ENCODE data around the gene ITGB6. TPM values are rescaled to one million over a fixed set of nuclear protein-coding genes. Genes with fewer than 3 reads are reported as not detected.
"Not testable (repeated sequence)": the region's sequence is repeated elsewhere in the genome, so short reads cannot be mapped to it uniquely, and the experiment has no call there.

Gene ITGB6
- total RNA-seq, 4 donors from 2014 or later: 4.4 to 13.8 (median 10.0) TPM

GRCh38 chr2:160199053-160199452 is 1.0 kb downstream of the ITGB6 start:
- no peaks in the 10 kb centered on the region for H3K36me3 ChIP-seq
- H3K9me3 ChIP-seq: no peaks in the 10 kb centered on the region
- no peak overlapping the region for H3K27ac ChIP-seq
- no peak for DNase-seq (ENCODE audit: low spot score in 2 of 2)
- no peak for TF ChIP-seq EP300 (IDR thresholded peaks at IDR 0.05)
- TF ChIP-seq POLR2A (IDR thresholded peaks at IDR 0.05): no peak
- TF ChIP-seq POLR2AphosphoS5 (IDR thresholded peaks at IDR 0.05): no peak
- no peak for TF ChIP-seq CTCF (IDR thresholded peaks at IDR 0.05)
- no peaks in the 10 kb centered on the region for H3K27me3 ChIP-seq
- 88% methylated on average over 1 of the region's 1 CpG for WGBS
- peak overlapping the region; percentile 39 for H3K4me3 ChIP-seq
- H3K4me1 ChIP-seq: peaks cover 14% of the 10 kb centered on the region

- Histone ChIP-seq H3K4me3 (no peak overlapping the region), H3K27ac (no peak overlapping the region), H3K27me3 (no peaks in the 10 kb centered on the region), H3K9me3 (no peaks in the 10 kb centered on the region), H3K36me3 (no peaks in the 10 kb centered on the region), H3K4me1 (peaks cover 14% of the 10 kb centered on the region)
- TF ChIP-seq POLR2AphosphoS5 (IDR thresholded peaks at IDR 0.05) (no peak), CTCF (IDR thresholded peaks at IDR 0.05) (no peak), EP300 (IDR thresholded peaks at IDR 0.05) (no peak), POLR2A (IDR thresholded peaks at IDR 0.05) (no peak)
- WGBS: 55% methylated on average over 2 of the region's 2 CpGs
- DNase-seq (ENCODE audit: low spot score in 2 of 2): no peak
Measured at GRCh38 chr2:160197587-160197986, 2.5 kb downstream of the ITGB6 start.

- Histone ChIP-seq H3K4me1 (peaks cover 14% of the 10 kb centered on the region), H3K27me3 (no peaks in the 10 kb centered on the region), H3K27ac (no peak overlapping the region), H3K36me3 (no peaks in the 10 kb centered on the region), H3K4me3 (no peak overlapping the region), H3K9me3 (no peaks in the 10 kb centered on the region)
- TF ChIP-seq POLR2AphosphoS5 (IDR thresholded peaks at IDR 0.05) (no peak), CTCF (IDR thresholded peaks at IDR 0.05) (no peak), POLR2A (IDR thresholded peaks at IDR 0.05) (no peak), EP300 (IDR thresholded peaks at IDR 0.05) (no peak)
- DNase-seq (ENCODE audit: low spot score in 2 of 2): no peak
- WGBS: 70% methylated on average over 5 of the region's 5 CpGs
Measured at GRCh38 chr2:160194946-160195345, 5.1 kb downstream of the ITGB6 start.

DNA sequence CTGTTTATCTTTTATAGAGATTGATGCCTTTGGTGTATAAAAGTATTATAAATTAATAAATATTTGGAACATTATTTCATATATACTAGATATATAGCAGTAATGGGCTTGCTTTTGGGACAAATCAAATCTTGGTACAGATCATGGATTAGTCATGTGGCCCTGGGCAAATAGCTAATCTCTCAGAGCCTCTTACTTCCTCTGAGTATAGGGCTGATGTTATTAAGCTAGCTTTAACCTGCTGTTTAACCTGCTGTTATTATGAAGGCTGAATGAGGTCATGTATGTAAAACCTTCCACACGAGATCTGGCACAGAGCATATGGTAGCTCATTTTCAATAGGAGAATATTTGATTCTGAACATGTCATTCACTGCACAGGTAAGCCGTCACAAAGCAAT is 5.7 kb downstream of the ITGB6 start:
- DNase-seq (ENCODE audit: low spot score in 2 of 2): no peak
- no peaks in the 10 kb centered on the region for H3K27me3 ChIP-seq
- no peak overlapping the region for H3K4me3 ChIP-seq
- no peaks in the 10 kb centered on the region for H3K36me3 ChIP-seq
- peaks cover 14% of the 10 kb centered on the region for H3K4me1 ChIP-seq
- 73% methylated on average over 2 of the region's 2 CpGs for WGBS
- H3K27ac ChIP-seq: no peak overlapping the region
- H3K9me3 ChIP-seq: no peaks in the 10 kb centered on the region
- no peak for TF ChIP-seq POLR2AphosphoS5 (IDR thresholded peaks at IDR 0.05)
- TF ChIP-seq EP300 (IDR thresholded peaks at IDR 0.05): no peak
- TF ChIP-seq CTCF (IDR thresholded peaks at IDR 0.05): no peak
- TF ChIP-seq POLR2A (IDR thresholded peaks at IDR 0.05): no peak

GRCh38 chr2:160181146-160181836 is 18.8 kb downstream of the ITGB6 start:
- not testable (repeated sequence) for H3K9me3 ChIP-seq; H3K27me3 ChIP-seq; DNase-seq (ENCODE audit: low spot score in 2 of 2); H3K27ac ChIP-seq; H3K4me3 ChIP-seq; H3K36me3 ChIP-seq; H3K4me1 ChIP-seq
- WGBS: 77% methylated on average over 9 of the region's 11 CpGs

GRCh38 chr2:160180690-160181089 is 19.4 kb downstream of the ITGB6 start:
- H3K9me3 ChIP-seq; H3K27ac ChIP-seq; H3K4me3 ChIP-seq; DNase-seq (ENCODE audit: low spot score in 2 of 2); H3K4me1 ChIP-seq; H3K36me3 ChIP-seq; H3K27me3 ChIP-seq: not testable (repeated sequence)
- 95% methylated on average over 5 of the region's 7 CpGs for WGBS
